Liver (tissue), 3 donors: ENCODE data around the gene SLC5A1.
A peak's percentile ranks its signal among the peaks of the same experiment; 100 is the strongest.

Source experiments
- JUND ChIP-seq, 2 donors: IDR thresholded peaks; 2 replicates each; pipeline ENCODE4 v1.6.1; 2016; ENCODE audit warnings: antibody characterized with exemption in 2 of 2
- RAD21 ChIP-seq, 2 donors: IDR thresholded peaks; 2 replicates each; pipeline ENCODE4 v1.6.1; 2016; ENCODE audit warnings: antibody characterized with exemption in 2 of 2, mild to moderate bottlenecking in 2 of 2
- YY1 ChIP-seq: IDR thresholded peaks from 2 replicates; pipeline ENCODE4 v1.6.1; 2016; ENCODE audit warnings: antibody characterized with exemption, mild to moderate bottlenecking
- TF ChIP-seq, protein P1 (sequence below): fragments of 150-350 bp; IDR thresholded peaks from 2 replicates; pipeline ENCODE4 v1.5.1; 2017; ENCODE audit warnings: improper control_type of control experiment, low read depth, low read length; ENCODE audit not compliant: missing input control
- TF ChIP-seq, protein P2 (sequence below): IDR thresholded peaks from 2 replicates; pipeline ENCODE4 v1.6.1; 2016; ENCODE audit warnings: antibody characterized with exemption
- TF ChIP-seq, protein P3 (sequence below): IDR thresholded peaks from 2 replicates; pipeline ENCODE4 v1.6.1; 2016; ENCODE audit warnings: antibody characterized with exemption, mild to moderate bottlenecking
- donor health status: healthy.
- donor health status: healthy.

DNA sequence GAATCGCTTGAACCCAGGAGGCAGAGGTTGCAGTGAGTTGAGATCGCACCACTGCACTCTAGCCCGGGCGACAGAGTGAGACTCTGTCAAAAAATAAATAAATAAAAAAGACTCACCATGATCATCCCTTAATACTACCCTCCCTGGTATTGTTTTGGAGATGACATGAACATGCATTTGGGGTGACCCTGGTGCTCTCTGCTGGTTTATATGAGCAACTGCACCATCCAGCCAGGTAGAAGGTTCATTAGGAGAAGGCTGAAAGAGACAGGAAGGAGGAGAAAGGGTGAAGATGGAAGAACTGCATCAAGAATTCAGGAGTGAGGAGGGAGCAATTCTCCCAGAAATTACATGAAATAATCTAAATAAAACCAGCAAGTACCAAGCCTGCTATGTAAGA lies 37.8 kb downstream of the SLC5A1 start:
- TF ChIP-seq, protein P1, sequence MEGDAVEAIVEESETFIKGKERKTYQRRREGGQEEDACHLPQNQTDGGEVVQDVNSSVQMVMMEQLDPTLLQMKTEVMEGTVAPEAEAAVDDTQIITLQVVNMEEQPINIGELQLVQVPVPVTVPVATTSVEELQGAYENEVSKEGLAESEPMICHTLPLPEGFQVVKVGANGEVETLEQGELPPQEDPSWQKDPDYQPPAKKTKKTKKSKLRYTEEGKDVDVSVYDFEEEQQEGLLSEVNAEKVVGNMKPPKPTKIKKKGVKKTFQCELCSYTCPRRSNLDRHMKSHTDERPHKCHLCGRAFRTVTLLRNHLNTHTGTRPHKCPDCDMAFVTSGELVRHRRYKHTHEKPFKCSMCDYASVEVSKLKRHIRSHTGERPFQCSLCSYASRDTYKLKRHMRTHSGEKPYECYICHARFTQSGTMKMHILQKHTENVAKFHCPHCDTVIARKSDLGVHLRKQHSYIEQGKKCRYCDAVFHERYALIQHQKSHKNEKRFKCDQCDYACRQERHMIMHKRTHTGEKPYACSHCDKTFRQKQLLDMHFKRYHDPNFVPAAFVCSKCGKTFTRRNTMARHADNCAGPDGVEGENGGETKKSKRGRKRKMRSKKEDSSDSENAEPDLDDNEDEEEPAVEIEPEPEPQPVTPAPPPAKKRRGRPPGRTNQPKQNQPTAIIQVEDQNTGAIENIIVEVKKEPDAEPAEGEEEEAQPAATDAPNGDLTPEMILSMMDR = peak; percentile 82
- TF ChIP-seq, protein P2, sequence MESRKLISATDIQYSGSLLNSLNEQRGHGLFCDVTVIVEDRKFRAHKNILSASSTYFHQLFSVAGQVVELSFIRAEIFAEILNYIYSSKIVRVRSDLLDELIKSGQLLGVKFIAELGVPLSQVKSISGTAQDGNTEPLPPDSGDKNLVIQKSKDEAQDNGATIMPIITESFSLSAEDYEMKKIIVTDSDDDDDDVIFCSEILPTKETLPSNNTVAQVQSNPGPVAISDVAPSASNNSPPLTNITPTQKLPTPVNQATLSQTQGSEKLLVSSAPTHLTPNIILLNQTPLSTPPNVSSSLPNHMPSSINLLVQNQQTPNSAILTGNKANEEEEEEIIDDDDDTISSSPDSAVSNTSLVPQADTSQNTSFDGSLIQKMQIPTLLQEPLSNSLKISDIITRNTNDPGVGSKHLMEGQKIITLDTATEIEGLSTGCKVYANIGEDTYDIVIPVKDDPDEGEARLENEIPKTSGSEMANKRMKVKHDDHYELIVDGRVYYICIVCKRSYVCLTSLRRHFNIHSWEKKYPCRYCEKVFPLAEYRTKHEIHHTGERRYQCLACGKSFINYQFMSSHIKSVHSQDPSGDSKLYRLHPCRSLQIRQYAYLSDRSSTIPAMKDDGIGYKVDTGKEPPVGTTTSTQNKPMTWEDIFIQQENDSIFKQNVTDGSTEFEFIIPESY = no peak
- TF ChIP-seq, protein P3, sequence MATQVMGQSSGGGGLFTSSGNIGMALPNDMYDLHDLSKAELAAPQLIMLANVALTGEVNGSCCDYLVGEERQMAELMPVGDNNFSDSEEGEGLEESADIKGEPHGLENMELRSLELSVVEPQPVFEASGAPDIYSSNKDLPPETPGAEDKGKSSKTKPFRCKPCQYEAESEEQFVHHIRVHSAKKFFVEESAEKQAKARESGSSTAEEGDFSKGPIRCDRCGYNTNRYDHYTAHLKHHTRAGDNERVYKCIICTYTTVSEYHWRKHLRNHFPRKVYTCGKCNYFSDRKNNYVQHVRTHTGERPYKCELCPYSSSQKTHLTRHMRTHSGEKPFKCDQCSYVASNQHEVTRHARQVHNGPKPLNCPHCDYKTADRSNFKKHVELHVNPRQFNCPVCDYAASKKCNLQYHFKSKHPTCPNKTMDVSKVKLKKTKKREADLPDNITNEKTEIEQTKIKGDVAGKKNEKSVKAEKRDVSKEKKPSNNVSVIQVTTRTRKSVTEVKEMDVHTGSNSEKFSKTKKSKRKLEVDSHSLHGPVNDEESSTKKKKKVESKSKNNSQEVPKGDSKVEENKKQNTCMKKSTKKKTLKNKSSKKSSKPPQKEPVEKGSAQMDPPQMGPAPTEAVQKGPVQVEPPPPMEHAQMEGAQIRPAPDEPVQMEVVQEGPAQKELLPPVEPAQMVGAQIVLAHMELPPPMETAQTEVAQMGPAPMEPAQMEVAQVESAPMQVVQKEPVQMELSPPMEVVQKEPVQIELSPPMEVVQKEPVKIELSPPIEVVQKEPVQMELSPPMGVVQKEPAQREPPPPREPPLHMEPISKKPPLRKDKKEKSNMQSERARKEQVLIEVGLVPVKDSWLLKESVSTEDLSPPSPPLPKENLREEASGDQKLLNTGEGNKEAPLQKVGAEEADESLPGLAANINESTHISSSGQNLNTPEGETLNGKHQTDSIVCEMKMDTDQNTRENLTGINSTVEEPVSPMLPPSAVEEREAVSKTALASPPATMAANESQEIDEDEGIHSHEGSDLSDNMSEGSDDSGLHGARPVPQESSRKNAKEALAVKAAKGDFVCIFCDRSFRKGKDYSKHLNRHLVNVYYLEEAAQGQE = no peak
- peak; percentile 84 to 88 for TF ChIP-seq RAD21 (IDR thresholded peaks at IDR 0.05)
- no peak for TF ChIP-seq YY1
- no peak for TF ChIP-seq JUND (IDR thresholded peaks at IDR 0.05)
